HEK293 (cell line): ENCODE data around the gene NRL.
"Not testable (repeated sequence)": the region's sequence is repeated elsewhere in the genome, so short reads cannot be mapped to it uniquely, and the experiment has no call there.

Source experiments
- CTCF ChIA-PET: fragments of 350-600 bp; formaldehyde crosslinking; extraction: SDS; loops from one replicate; lab custom pipeline; 2021; ENCODE audit warnings: antibody characterized with exemption; lab: Yijun Ruan, JAX
- POLR2A ChIA-PET: fragments of 300-600 bp; formaldehyde crosslinking; extraction: SDS; loops from one replicate; lab custom pipeline; 2020; ENCODE audit warnings: antibody characterized with exemption, inconsistent platforms; lab: Yijun Ruan, JAX
- H3K27ac ChIP-seq: fragments of 200-500 bp; sonication (Bioruptor generic); 2 replicates; pipeline ENCODE4 v1.5.1; 2014; ENCODE audit warnings: low read depth, low read length, control low read depth, inconsistent platforms; ENCODE audit errors: extremely low read depth
- H3K36me3 ChIP-seq, 2 experiments: fragments of 200-500 bp in 1 of 2; sonication (Bioruptor generic) in 1 of 2; 1 replicate in 1 of 2; 2 replicates in 1 of 2; pipeline ENCODE4 v1.5.1; 2014 to 2017; ENCODE audit warnings: inconsistent platforms in 2 of 2, low read length in 2 of 2; ENCODE audit not compliant: control insufficient read depth in 2 of 2, insufficient read depth in 1 of 2
- H3K4me1 ChIP-seq: fragments of 200-500 bp; sonication (Bioruptor generic); 2 replicates; pipeline ENCODE4 v1.5.1; 2014; ENCODE audit warnings: mild to moderate bottlenecking, low read length, inconsistent platforms; ENCODE audit not compliant: control insufficient read depth, insufficient read depth
- H3K4me3 ChIP-seq: 2 replicates; pipeline ENCODE4 v1.5.1; 2011; ENCODE audit warnings: low read depth, mild to moderate bottlenecking, control low read depth, low read length, moderate library complexity
- H3K9me3 ChIP-seq: fragments of 200-500 bp; sonication (Bioruptor generic); 2 replicates; pipeline ENCODE4 v1.5.1; 2014; ENCODE audit warnings: low read depth, low read length, inconsistent platforms; ENCODE audit not compliant: control insufficient read depth, insufficient read depth
- GFI1B ChIP-seq: fragments of 450-650 bp; formaldehyde crosslinking; IDR thresholded peaks from 2 replicates; pipeline ENCODE4 v1.5.1; 2016; ENCODE audit warnings: missing biosample characterization, missing genetic modification characterization
- HOXD13 ChIP-seq: sonication (generic); formaldehyde crosslinking; IDR thresholded peaks from 2 replicates; pipeline ENCODE4 v1.8.0; 2022; ENCODE audit warnings: missing genetic modification reagents, borderline replicate concordance
- KLF17 ChIP-seq: fragments of 450-650 bp; formaldehyde crosslinking; IDR thresholded peaks from 2 replicates; pipeline ENCODE4 v1.5.1; 2016; ENCODE audit warnings: missing biosample characterization, missing genetic modification characterization
- PRDM10 ChIP-seq: fragments of 450-650 bp; formaldehyde crosslinking; IDR thresholded peaks from 2 replicates; pipeline ENCODE4 v1.5.1; 2016; ENCODE audit warnings: missing biosample characterization, missing genetic modification characterization
- SALL2 ChIP-seq: fragments of 450-650 bp; formaldehyde crosslinking; IDR thresholded peaks from 2 replicates; pipeline ENCODE4 v1.5.0; 2017; ENCODE audit warnings: missing biosample characterization, mild to moderate bottlenecking, missing genetic modification characterization, borderline replicate concordance
- ZBTB11 ChIP-seq: fragments of 450-650 bp; formaldehyde crosslinking; conservative IDR thresholded peaks from 2 replicates; pipeline ENCODE4 v1.5.1; 2016; ENCODE audit warnings: low read depth, missing biosample characterization, missing genetic modification characterization
- ZNF114 ChIP-seq: fragments of 450-650 bp; formaldehyde crosslinking; IDR thresholded peaks from 2 replicates; pipeline ENCODE4 v1.5.0; 2017; ENCODE audit warnings: missing biosample characterization, missing genetic modification characterization
- ZNF157 ChIP-seq: fragments of 450-650 bp; formaldehyde crosslinking; IDR thresholded peaks from 2 replicates; pipeline ENCODE4 v1.5.1; 2016; ENCODE audit warnings: missing biosample characterization, missing genetic modification characterization
- ZNF175 ChIP-seq: fragments of 450-650 bp; formaldehyde crosslinking; IDR thresholded peaks from 2 replicates; pipeline ENCODE4 v1.5.1; 2016; ENCODE audit warnings: missing biosample characterization, missing genetic modification characterization
- ZNF341 ChIP-seq: fragments of 450-650 bp; formaldehyde crosslinking; IDR thresholded peaks from 2 replicates; pipeline ENCODE4; 2016; ENCODE audit warnings: low read depth, missing biosample characterization, missing genetic modification characterization
- ZNF423 ChIP-seq: fragments of 450-650 bp; formaldehyde crosslinking; IDR thresholded peaks from 2 replicates; pipeline ENCODE4 v1.5.1; 2016; ENCODE audit warnings: missing biosample characterization, missing genetic modification characterization
- ZNF501 ChIP-seq: fragments of 450-650 bp; formaldehyde crosslinking; IDR thresholded peaks from 2 replicates; pipeline ENCODE4 v1.5.1; 2016; ENCODE audit warnings: missing biosample characterization, missing genetic modification characterization
- ZNF692 ChIP-seq: fragments of 450-650 bp; formaldehyde crosslinking; IDR thresholded peaks from 2 replicates; pipeline ENCODE4 v1.5.1; 2016; ENCODE audit warnings: missing biosample characterization, missing genetic modification characterization
- TF ChIP-seq, protein P1 (sequence below): fragments of 450-650 bp; formaldehyde crosslinking; IDR thresholded peaks from 2 replicates; pipeline ENCODE4 v1.5.1; 2016; ENCODE audit warnings: missing biosample characterization, missing genetic modification characterization
- TF ChIP-seq, protein P2 (sequence below): fragments of 450-650 bp; formaldehyde crosslinking; IDR thresholded peaks from 2 replicates; pipeline ENCODE4 v1.5.1; 2016; ENCODE audit warnings: missing biosample characterization, missing genetic modification characterization
- TF ChIP-seq, protein P3 (sequence below): fragments of 450-650 bp; formaldehyde crosslinking; IDR thresholded peaks from 2 replicates; pipeline ENCODE4; 2016; ENCODE audit warnings: missing biosample characterization, missing genetic modification characterization

Gene NRL

GRCh38 chr14:24105609-24106239, 9.0 kb downstream of the NRL start:
- CTCF ChIA-PET = interaction anchor here (0.6 to 8.9 kb wide), 7 partner anchors 12 to 202 kb away, joined by 3 to 163 read pairs (median 5); partner anchors contain the start of genes CIDEB, IRF9 and PCK2
- peaks cover 0 to 25% of the 10 kb centered on the region in 2 experiments; a peak in 2 of 3 replicates for H3K36me3 ChIP-seq
- not testable (repeated sequence) for H3K9me3 ChIP-seq, H3K27ac ChIP-seq, H3K4me1 ChIP-seq, H3K4me3 ChIP-seq
- peak; percentile 28; the same call in 1 of the 2 replicates for TF ChIP-seq PRDM10 (tag by site-specific recombination)
- POLR2A ChIA-PET = interaction anchor here (1.2 to 7.1 kb wide), 3 partner anchors 11 to 48 kb away, joined by 5 to 56 read pairs (median 5); partner anchors contain the start of genes EMC9 and PCK2

- Histone ChIP-seq H3K9me3 (no peaks in the 10 kb centered on the region), H3K27ac (no peak overlapping the region), H3K4me1 (no peaks in the 10 kb centered on the region), H3K36me3 (peaks cover 0 to 47% of the 10 kb centered on the region in 2 experiments; a peak in 2 of 3 replicates), H3K4me3 (no peak overlapping the region)
- POLR2A ChIA-PET = interaction anchor here (1.8 to 1.9 kb wide), 2 partner anchors 9 to 11 kb away, joined by 7 to 14 read pairs; partner anchors contain the start of genes DCAF11, NRL and PCK2
- TF ChIP-seq HOXD13 (CRISPR knock-in tag) (no peak), GFI1B (tag by site-specific recombination) (no peak), ZNF157 (tag by site-specific recombination) (no peak), ZNF341 (tag by site-specific recombination) (no peak), ZNF501 (tag by site-specific recombination) (no peak), ZBTB11 (no peak), ZNF423 (tag by site-specific recombination) (no peak), ZNF175 (tag by site-specific recombination) (no peak), ZNF114 (tag by site-specific recombination) (no peak), SALL2 (tag by site-specific recombination) (no peak), KLF17 (no peak), ZNF692 (tag by site-specific recombination) (no peak)
- TF ChIP-seq, protein P1, sequence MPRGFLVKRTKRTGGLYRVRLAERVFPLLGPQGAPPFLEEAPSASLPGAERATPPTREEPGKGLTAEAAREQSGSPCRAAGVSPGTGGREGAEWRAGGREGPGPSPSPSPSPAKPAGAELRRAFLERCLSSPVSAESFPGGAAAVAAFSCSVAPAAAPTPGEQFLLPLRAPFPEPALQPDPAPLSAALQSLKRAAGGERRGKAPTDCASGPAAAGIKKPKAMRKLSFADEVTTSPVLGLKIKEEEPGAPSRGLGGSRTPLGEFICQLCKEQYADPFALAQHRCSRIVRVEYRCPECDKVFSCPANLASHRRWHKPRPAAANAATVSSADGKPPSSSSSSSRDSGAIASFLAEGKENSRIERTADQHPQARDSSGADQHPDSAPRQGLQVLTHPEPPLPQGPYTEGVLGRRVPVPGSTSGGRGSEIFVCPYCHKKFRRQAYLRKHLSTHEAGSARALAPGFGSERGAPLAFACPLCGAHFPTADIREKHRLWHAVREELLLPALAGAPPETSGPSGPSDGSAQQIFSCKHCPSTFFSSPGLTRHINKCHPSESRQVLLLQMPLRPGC (tag by site-specific recombination) = no peak
- TF ChIP-seq, protein P2, sequence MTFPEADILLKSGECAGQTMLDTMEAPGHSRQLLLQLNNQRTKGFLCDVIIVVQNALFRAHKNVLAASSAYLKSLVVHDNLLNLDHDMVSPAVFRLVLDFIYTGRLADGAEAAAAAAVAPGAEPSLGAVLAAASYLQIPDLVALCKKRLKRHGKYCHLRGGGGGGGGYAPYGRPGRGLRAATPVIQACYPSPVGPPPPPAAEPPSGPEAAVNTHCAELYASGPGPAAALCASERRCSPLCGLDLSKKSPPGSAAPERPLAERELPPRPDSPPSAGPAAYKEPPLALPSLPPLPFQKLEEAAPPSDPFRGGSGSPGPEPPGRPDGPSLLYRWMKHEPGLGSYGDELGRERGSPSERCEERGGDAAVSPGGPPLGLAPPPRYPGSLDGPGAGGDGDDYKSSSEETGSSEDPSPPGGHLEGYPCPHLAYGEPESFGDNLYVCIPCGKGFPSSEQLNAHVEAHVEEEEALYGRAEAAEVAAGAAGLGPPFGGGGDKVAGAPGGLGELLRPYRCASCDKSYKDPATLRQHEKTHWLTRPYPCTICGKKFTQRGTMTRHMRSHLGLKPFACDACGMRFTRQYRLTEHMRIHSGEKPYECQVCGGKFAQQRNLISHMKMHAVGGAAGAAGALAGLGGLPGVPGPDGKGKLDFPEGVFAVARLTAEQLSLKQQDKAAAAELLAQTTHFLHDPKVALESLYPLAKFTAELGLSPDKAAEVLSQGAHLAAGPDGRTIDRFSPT (tag by site-specific recombination) = no peak
- TF ChIP-seq, protein P3, sequence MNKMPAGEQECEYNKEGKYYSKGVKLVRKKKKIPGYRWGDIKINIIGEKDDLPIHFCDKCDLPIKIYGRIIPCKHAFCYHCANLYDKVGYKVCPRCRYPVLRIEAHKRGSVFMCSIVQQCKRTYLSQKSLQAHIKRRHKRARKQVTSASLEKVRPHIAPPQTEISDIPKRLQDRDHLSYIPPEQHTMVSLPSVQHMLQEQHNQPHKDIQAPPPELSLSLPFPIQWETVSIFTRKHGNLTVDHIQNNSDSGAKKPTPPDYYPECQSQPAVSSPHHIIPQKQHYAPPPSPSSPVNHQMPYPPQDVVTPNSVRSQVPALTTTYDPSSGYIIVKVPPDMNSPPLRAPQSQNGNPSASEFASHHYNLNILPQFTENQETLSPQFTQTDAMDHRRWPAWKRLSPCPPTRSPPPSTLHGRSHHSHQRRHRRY = no peak
- CTCF ChIA-PET = interaction anchor here (7.5 to 8.9 kb wide), 2 partner anchors 10 to 46 kb away, joined by 145 to 163 read pairs; partner anchors contain the start of gene PCK2
Measured at GRCh38 chr14:24103451-24103850, 11.3 kb downstream of the NRL start.
